GM12872 (cell line): ENCODE measurements around the gene HMGCS1.

Source experiments
- TF ChIP-seq, protein P1 (sequence below): IDR thresholded peaks from 3 replicates; pipeline ENCODE4 v1.5.1; 2011; ENCODE audit warnings: low read depth, mild to moderate bottlenecking, low read length, moderate library complexity; ENCODE audit not compliant: insufficient read depth

HMGCS1 gene

DNA sequence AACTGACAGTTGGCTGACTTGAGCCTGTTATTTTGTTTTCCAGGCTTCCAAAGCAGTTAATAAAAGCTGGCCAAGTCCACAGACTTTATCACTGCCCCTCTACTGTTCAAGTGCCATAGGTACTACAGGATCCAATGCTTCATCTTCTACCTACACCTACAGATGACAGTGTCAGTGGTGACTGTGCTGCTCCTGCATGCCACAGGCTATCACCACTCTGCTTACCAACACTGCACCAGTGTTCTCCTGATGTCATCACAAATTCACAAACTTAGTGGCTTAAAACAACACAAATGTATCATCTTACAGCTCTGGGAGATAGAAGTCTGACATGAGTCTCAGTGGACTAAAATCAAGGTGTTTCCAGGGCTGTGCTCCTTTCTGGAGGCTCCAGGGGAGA is 26.6 kb downstream of the HMGCS1 start:
- TF ChIP-seq, protein P1, sequence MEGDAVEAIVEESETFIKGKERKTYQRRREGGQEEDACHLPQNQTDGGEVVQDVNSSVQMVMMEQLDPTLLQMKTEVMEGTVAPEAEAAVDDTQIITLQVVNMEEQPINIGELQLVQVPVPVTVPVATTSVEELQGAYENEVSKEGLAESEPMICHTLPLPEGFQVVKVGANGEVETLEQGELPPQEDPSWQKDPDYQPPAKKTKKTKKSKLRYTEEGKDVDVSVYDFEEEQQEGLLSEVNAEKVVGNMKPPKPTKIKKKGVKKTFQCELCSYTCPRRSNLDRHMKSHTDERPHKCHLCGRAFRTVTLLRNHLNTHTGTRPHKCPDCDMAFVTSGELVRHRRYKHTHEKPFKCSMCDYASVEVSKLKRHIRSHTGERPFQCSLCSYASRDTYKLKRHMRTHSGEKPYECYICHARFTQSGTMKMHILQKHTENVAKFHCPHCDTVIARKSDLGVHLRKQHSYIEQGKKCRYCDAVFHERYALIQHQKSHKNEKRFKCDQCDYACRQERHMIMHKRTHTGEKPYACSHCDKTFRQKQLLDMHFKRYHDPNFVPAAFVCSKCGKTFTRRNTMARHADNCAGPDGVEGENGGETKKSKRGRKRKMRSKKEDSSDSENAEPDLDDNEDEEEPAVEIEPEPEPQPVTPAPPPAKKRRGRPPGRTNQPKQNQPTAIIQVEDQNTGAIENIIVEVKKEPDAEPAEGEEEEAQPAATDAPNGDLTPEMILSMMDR, result no peak

DNA sequence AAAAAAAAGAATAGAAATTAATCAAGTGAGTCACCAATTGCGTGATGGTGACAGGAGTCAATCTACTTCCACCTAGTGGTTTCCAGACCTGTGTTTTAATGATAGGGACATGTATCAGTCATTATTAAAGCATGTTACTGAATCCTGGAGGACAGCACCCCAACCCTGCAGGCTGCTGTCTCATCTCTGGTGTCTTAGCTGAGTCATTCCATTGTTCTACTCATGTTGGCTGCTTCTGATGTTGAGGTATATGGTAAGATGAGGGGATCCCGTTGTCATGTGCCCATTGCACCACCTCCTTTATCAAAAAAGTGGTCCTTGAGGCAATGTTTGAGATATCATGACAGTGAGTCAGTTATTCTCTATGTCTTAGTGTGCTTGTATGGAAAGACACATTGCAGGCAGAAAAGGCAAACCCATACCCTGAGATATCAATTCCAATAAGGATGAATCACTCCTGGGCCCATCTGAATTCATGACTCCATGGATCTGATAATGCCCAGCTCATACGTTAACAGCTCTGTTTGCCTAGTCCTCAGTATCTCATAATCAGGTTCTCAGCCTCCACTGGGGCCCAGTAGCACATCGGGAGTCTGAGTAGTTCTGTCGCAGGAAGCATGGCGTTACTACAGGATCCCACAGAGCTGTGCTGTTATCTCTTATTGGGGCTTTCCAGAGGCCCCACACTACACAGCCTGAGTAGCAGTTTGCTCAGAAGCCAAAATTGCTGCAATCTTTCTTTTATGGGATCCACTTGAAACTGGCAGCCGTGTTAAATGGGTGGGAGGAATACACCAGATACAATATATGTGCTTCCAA is 31.2 kb downstream of the HMGCS1 start:
- TF ChIP-seq, protein P1, result no peak

DNA sequence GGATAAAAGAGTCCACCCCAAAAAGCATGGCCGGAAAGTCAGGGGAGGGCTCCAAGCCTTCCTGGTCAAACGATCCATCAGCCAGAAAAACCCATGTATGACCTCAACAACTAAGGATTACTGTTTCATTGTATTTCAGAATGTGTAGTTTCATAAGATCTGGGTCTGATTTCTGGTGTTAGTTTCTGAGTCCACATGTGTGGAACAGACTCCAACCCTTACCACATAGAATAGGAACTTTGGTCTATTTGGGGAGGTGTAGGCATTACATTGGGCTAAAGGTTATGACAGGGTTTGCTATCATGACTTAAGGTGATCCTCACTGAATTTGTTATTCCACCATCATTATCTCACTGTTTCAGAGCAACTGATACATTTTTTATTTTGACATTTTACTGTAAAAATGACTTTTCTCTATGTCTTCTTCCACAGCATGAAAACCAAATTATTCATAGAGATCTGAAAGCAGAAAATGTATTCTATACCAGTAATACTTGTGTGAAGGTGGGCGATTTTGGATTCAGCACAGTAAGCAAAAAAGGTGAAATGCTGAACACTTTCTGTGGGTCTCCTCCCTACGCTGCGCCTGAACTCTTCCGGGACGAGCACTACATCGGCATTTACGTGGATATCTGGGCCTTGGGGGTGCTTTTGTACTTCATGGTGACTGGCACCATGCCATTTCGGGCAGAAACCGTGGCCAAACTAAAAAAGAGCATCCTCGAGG is 33.5 kb downstream of the HMGCS1 start:
- TF ChIP-seq, protein P1, result no peak

DNA sequence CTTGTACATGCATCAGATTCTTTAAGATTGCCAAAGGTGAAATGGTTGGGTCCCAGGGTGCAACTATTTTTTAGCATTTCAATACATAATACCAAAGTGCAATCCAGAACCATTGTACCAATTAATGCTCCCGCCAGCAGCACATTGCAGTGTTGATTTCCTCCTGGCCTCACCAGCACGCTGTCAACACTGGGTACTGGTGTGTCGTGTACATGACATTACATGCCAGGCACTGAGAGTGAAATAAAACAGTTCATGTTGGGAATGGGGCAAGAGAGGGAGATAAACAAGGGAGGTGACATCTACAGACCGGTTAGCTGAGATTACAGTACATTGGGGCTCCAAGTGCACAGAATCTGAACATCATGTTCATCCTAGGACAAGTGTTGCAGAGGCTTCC is 37.8 kb downstream of the HMGCS1 start:
- TF ChIP-seq, protein P1, result no peak

DNA sequence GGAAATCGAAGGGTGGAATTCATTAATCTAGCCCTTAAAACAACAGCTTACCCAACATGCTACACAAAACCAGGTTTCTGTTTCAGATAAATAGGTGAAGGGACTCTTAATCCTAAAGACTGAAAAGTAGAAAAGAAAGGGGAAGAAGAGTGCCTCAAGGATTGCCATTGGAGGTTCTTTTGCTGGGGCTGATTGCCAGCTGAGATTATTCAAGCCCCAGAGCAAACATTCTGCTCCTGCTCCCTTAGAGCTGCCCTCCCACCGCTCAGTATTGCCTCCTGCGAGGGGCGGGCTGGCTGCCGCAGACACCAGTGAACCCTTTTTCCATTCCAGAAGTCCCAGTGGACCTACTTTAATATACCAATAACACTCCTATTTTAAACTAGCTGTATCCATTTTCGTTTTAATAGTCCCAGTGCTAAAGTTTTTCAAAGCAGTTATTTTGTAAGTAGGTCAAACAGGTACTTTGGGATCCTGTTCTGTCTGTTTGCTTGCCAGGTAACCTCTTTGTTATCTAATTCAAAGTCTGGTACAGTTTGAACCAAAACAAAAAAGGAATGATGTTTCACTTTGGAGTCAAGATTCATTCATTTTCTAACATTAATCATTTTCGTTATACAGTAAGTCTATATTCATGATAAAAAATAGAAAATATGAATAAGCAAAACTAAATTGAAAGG is 38.6 kb downstream of the HMGCS1 start:
- TF ChIP-seq, protein P1, result no peak

DNA sequence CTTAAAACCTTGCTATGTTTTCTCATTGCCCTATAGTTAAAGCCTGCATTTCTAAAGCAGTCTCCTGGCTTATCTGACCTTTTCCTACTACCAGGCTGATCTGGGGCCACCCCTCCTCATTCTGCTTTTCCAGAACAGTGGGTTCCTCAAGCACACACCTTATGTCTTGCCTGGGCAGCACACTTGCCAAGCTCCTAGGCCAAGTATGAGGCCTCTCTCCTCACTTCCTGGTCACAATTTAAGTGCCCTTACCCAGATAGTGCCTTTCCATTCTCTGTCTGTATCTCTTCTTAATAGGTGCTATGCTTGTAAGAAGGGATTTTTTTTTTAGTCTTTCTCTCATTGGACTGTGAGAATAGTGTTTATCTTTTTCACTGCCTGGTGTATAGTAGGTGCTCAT is 39.7 kb downstream of the HMGCS1 start:
- TF ChIP-seq, protein P1, result no peak

DNA sequence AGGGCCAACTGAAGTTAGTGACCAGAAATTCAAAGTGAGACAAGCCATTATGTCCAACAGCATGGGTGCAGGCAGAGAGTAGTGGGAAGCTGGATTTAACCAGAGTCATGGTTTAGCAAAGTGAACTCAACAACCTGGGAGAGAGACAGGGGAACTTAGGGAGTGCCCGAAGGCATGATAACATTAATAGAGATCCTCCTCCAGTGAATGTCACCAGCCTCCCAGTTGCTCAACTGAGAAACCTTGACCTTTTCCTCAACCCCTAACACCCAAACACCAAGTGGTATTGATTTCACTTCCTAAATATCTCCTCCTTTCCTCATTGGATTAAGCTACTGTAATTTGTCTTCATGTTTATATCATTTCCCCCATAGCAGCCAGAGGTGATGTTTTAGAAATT is 42.6 kb downstream of the HMGCS1 start:
- TF ChIP-seq, protein P1, result no peak
